H9 (cell line): Measurements from ENCODE around the gene TRUB2. TPM values are rescaled to one million over a fixed set of nuclear protein-coding genes. Genes with fewer than 3 reads are reported as not detected.

Experiments
- DNase-seq: peaks from one replicate; pipeline ENCODE4 v3.0.0-alpha.2; 2017
- H2AFZ ChIP-seq: one replicate; pipeline ENCODE4 v1.6.1; 2013; ENCODE audit warnings: mild to moderate bottlenecking, low read length, control low read depth, moderate library complexity
- H2AK5ac ChIP-seq: 2 replicates; pipeline ENCODE4 v1.6.1; 2013; ENCODE audit warnings: low read length, control low read depth, mixed read lengths; ENCODE audit not compliant: insufficient read length
- H2BK120ac ChIP-seq: one replicate; pipeline ENCODE4 v1.6.1; 2013; ENCODE audit warnings: low read depth, mild to moderate bottlenecking, low read length, control low read depth, inconsistent platforms; ENCODE audit not compliant: poor library complexity, severe bottlenecking
- H2BK12ac ChIP-seq: 2 replicates; pipeline ENCODE4 v1.6.1; 2013; ENCODE audit warnings: low read length, control low read depth, mixed read lengths, low read depth; ENCODE audit not compliant: insufficient read length
- H2BK15ac ChIP-seq: 2 replicates; pipeline ENCODE4 v1.6.1; 2013; ENCODE audit warnings: low read depth, low read length, control low read depth
- H2BK20ac ChIP-seq: one replicate; pipeline ENCODE4 v1.6.1; 2013; ENCODE audit warnings: low read depth, mild to moderate bottlenecking, low read length, control low read depth, inconsistent platforms; ENCODE audit not compliant: poor library complexity, severe bottlenecking
- H2BK5ac ChIP-seq: 2 replicates; pipeline ENCODE4 v1.6.1; 2013; ENCODE audit warnings: low read length, control low read depth, mixed read lengths; ENCODE audit not compliant: insufficient read length
- H3K14ac ChIP-seq: 2 replicates; pipeline ENCODE4 v1.6.1; 2013; ENCODE audit warnings: low read length, control low read depth; ENCODE audit not compliant: insufficient read depth
- H3K18ac ChIP-seq: 2 replicates; pipeline ENCODE4 v1.6.1; 2013; ENCODE audit warnings: low read depth, mild to moderate bottlenecking, mixed read lengths, low read length, control low read depth; ENCODE audit not compliant: insufficient read length
- H3K23ac ChIP-seq: 2 replicates; pipeline ENCODE4 v1.6.1; 2013; ENCODE audit warnings: low read length, control low read depth, mixed read lengths, low read depth; ENCODE audit not compliant: insufficient read length
- H3K23me2 ChIP-seq: 2 replicates; pipeline ENCODE4 v1.6.1; 2013; ENCODE audit warnings: low read depth, mild to moderate bottlenecking, mixed read lengths, low read length, control low read depth; ENCODE audit not compliant: insufficient read length, poor library complexity, severe bottlenecking
- H3K27ac ChIP-seq: 2 replicates; pipeline ENCODE4 v1.5.1; 2013; ENCODE audit warnings: low read length, control low read depth, mixed read lengths, low read depth; ENCODE audit not compliant: insufficient read length
- H3K27me3 ChIP-seq: 2 replicates; pipeline ENCODE4 v1.6.1; 2013; ENCODE audit warnings: low read length, control low read depth, inconsistent platforms; ENCODE audit not compliant: insufficient read depth
- H3K4ac ChIP-seq: 2 replicates; pipeline ENCODE4 v1.6.1; 2013; ENCODE audit warnings: low read depth, mild to moderate bottlenecking, control low read depth, inconsistent platforms, low read length, moderate library complexity
- H3K4me1 ChIP-seq: 2 replicates; pipeline ENCODE4 v1.6.1; 2013; ENCODE audit warnings: low read length, control low read depth, inconsistent platforms; ENCODE audit not compliant: insufficient read depth
- H3K4me2 ChIP-seq: 2 replicates; pipeline ENCODE4 v1.6.1; 2013; ENCODE audit warnings: low read length, control low read depth, mixed read lengths; ENCODE audit not compliant: insufficient read length, insufficient read depth
- H3K56ac ChIP-seq: 2 replicates; pipeline ENCODE4 v1.6.1; 2013; ENCODE audit warnings: low read depth, mild to moderate bottlenecking, mixed read lengths, low read length, control low read depth; ENCODE audit not compliant: insufficient read length
- H3K79me1 ChIP-seq: 2 replicates; pipeline ENCODE4 v1.6.1; 2013; ENCODE audit warnings: low read depth, mild to moderate bottlenecking, moderate library complexity, low read length, control low read depth, inconsistent platforms; ENCODE audit not compliant: insufficient read depth, poor library complexity, severe bottlenecking
- H3K79me2 ChIP-seq: 2 replicates; pipeline ENCODE4 v1.6.1; 2013; ENCODE audit warnings: low read length, control low read depth, inconsistent platforms; ENCODE audit not compliant: insufficient read depth
- H3K9ac ChIP-seq: 2 replicates; pipeline ENCODE4 v1.6.1; 2013; ENCODE audit warnings: low read length, control low read depth, mixed read lengths; ENCODE audit not compliant: insufficient read length; ENCODE audit errors: extremely low read depth
- H3K9me3 ChIP-seq: one replicate; pipeline ENCODE4 v1.6.1; 2013; ENCODE audit warnings: low read depth, low read length, inconsistent platforms; ENCODE audit not compliant: control insufficient read depth
- H3T11ph ChIP-seq: one replicate; pipeline ENCODE4 v1.6.1; 2013; ENCODE audit warnings: mild to moderate bottlenecking, low read length, control low read depth, inconsistent platforms
- H4K20me1 ChIP-seq: one replicate; pipeline ENCODE4 v1.6.1; 2013; ENCODE audit not compliant: control insufficient read depth, insufficient read length, insufficient read depth
- H4K5ac ChIP-seq: 2 replicates; pipeline ENCODE4 v1.6.1; 2013; ENCODE audit warnings: low read depth, mild to moderate bottlenecking, mixed read lengths, low read length, control low read depth; ENCODE audit not compliant: insufficient read length
- H4K8ac ChIP-seq: replicated peaks from 2 replicates; pipeline ENCODE4 v1.6.1; 2013; ENCODE audit warnings: low read length, control low read depth, mixed read lengths, low read depth; ENCODE audit not compliant: insufficient read length
- H4K91ac ChIP-seq: 2 replicates; pipeline ENCODE4 v1.6.1; 2013; ENCODE audit warnings: low read depth, mild to moderate bottlenecking, moderate library complexity, mixed read lengths, low read length, control low read depth; ENCODE audit not compliant: insufficient read length
- H3K27ac Mint-ChIP-seq, 3 experiments: 2 replicates in 2 of 3; 3 replicates in 1 of 3; pipeline ENCODE4 v1.8.0; 2020 to 2021; ENCODE audit warnings: mixed read lengths in 3 of 3, mild to moderate bottlenecking in 1 of 3, moderate library complexity in 1 of 3
- H3K27me3 Mint-ChIP-seq: 2 replicates; pipeline ENCODE4 v1.8.0; 2021; ENCODE audit warnings: low read depth, mild to moderate bottlenecking, moderate library complexity, mixed read lengths
- H3K36me3 Mint-ChIP-seq, 3 experiments: 2 replicates in 2 of 3; 3 replicates in 1 of 3; pipeline ENCODE4 v1.8.0; 2020 to 2021; ENCODE audit warnings: low read depth in 3 of 3, mixed read lengths in 3 of 3; ENCODE audit not compliant: insufficient read depth in 1 of 3
- H3K4me1 Mint-ChIP-seq, 2 experiments: 2 replicates each; pipeline ENCODE4 v1.8.0; 2020; ENCODE audit warnings: mixed read lengths in 2 of 2
- H3K4me3 Mint-ChIP-seq, 2 experiments: 2 replicates in 1 of 2; 3 replicates in 1 of 2; pipeline ENCODE4 v1.8.0; 2020 to 2021; ENCODE audit warnings: mild to moderate bottlenecking in 2 of 2, mixed read lengths in 2 of 2, moderate library complexity in 1 of 2
- H3K9me3 Mint-ChIP-seq, 2 experiments: 2 replicates in 1 of 2; 3 replicates in 1 of 2; pipeline ENCODE4 v1.8.0; 2020; ENCODE audit warnings: mild to moderate bottlenecking in 2 of 2, mixed read lengths in 2 of 2, moderate library complexity in 1 of 2
- CTCF ChIP-seq: fragments of 200-600 bp; sonication (generic); conservative IDR thresholded peaks from 3 replicates; pipeline ENCODE4 v1.8.0; 2021; ENCODE audit warnings: antibody characterized with exemption, mild to moderate bottlenecking
- WGBS: extraction: QIAGEN DNeasy Blood & Tissue Kit; methylation state at CpG from one replicate; pipeline ENCODE4 v1.1.7; 2013; ENCODE audit warnings: missing lambda C conversion rate, low lambda C conversion rate, mixed read lengths; ENCODE audit not compliant: insufficient read length; ENCODE audit errors: extremely low coverage; 5-methylcytosine and 5-hydroxymethylcytosine counted together
- total RNA-seq: library from RNA; stranded (reverse); gene quantifications from 2 replicates; pipeline ENCODE4 v1.2.1, GENCODE V29; 2021

The TRUB2 gene
- total RNA-seq, 1 experiment from 2014 or later, result 38.3 TPM

- H3K27me3 Mint-ChIP-seq, result peaks cover 4% of the 10 kb centered on the region
- WGBS, result no CpG with 5 or more reads among the region's 2 CpGs
- H3K4me3 Mint-ChIP-seq, result no peak overlapping the region
Measured at GRCh38 chr9:128297221-128297773, 24.9 kb downstream of the TRUB2 start.

More at GRCh38 chr9:128297221-128297773, 24.9 kb downstream of the TRUB2 start:
- Histone ChIP-seq H4K8ac (no peak overlapping the region), H3K79me2 (no peaks in the 10 kb centered on the region), H3K27ac (no peak overlapping the region), H4K5ac (no peak overlapping the region), H3K18ac (no peak overlapping the region), H3K9me3 (no peaks in the 10 kb centered on the region), H2BK5ac (no peak overlapping the region), H2AFZ (no peak overlapping the region), H2BK12ac (no peak overlapping the region), H3K4ac (no peak overlapping the region), H3K4me1 (no peaks in the 10 kb centered on the region), H4K20me1 (no peaks in the 10 kb centered on the region), H3K79me1 (no peaks in the 10 kb centered on the region), H3K23me2 (no peaks in the 10 kb centered on the region), H2AK5ac (no peak overlapping the region), H3K23ac (no peak overlapping the region), H4K91ac (no peak overlapping the region), H2BK120ac (no peak overlapping the region), H2BK15ac (no peak overlapping the region), H3K9ac (no peak overlapping the region), H2BK20ac (no peak overlapping the region), H3T11ph (no peak overlapping the region), H3K14ac (no peak overlapping the region), H3K27me3 (no peaks in the 10 kb centered on the region), H3K56ac (no peak overlapping the region), H3K4me2 (no peak overlapping the region)
- TF ChIP-seq CTCF, result no peak
- Mint-ChIP-seq H3K4me1 (peaks cover 2 to 4% of the 10 kb centered on the region in 2 experiments), H3K9me3 (no peaks in the 10 kb centered on the region), H3K36me3 (no peaks in the 10 kb centered on the region), H3K27ac (no peak overlapping the region)
- no peak for DNase-seq
